Keratinocyte (primary cell): ENCODE measurements around the gene RPL7L1. TPM values are rescaled to one million over a fixed set of nuclear protein-coding genes. Genes with fewer than 3 reads are reported as not detected.

Source experiments
- DNase-seq: peaks from one replicate; pipeline ENCODE4 v3.0.0-alpha.2; 2011; ENCODE audit warnings: low read depth, missing footprints, low spot score
- FAIRE-seq: peaks from 2 replicates; lab custom pipeline; 2011; peaks lifted over from hg19 to GRCh38; lab: Jason Lieb, UNC
- H2AFZ ChIP-seq: 2 replicates; pipeline ENCODE4 v1.6.0; 2012; ENCODE audit warnings: low read length, control low read depth, inconsistent platforms; ENCODE audit not compliant: control insufficient read depth
- H3K27ac ChIP-seq: 2 replicates; pipeline ENCODE4 v1.5.1; 2011; ENCODE audit warnings: low read length; ENCODE audit not compliant: control insufficient read depth, insufficient read depth
- H3K27me3 ChIP-seq: 3 replicates; pipeline ENCODE4 v1.6.0; 2011; ENCODE audit warnings: low read length; ENCODE audit not compliant: control insufficient read depth, insufficient read depth; ENCODE audit errors: extremely low read depth
- H3K36me3 ChIP-seq, 2 experiments: 2 replicates in 1 of 2; 3 replicates in 1 of 2; pipeline ENCODE4 v1.5.1; 2011; ENCODE audit warnings: low read length in 2 of 2, mild to moderate bottlenecking in 1 of 2; ENCODE audit not compliant: control insufficient read depth in 2 of 2, insufficient read depth in 2 of 2; ENCODE audit errors: extremely low read depth in 1 of 2
- H3K4me1 ChIP-seq: 3 replicates; pipeline ENCODE4 v1.5.1; 2011; ENCODE audit warnings: low read length; ENCODE audit not compliant: control insufficient read depth, insufficient read depth; ENCODE audit errors: extremely low read depth
- H3K4me2 ChIP-seq: 3 replicates; pipeline ENCODE4 v1.6.0; 2011; ENCODE audit warnings: low read depth, low read length; ENCODE audit not compliant: control insufficient read depth, insufficient read depth; ENCODE audit errors: extremely low read depth
- H3K4me3 ChIP-seq, 3 experiments: fragments of 200-600 bp in 1 of 3; sonication (generic) in 1 of 3; 2 replicates in 2 of 3; 3 replicates in 1 of 3; pipeline ENCODE4 v1.5.1; 2011 to 2016; ENCODE audit warnings: low read length in 3 of 3, mild to moderate bottlenecking in 3 of 3, control low read depth in 2 of 3, inconsistent platforms in 1 of 3, low read depth in 1 of 3, mixed read lengths in 1 of 3, mixed run types in 1 of 3, moderate library complexity in 1 of 3; ENCODE audit not compliant: control insufficient read depth in 2 of 3, insufficient read depth in 2 of 3; ENCODE audit errors: extremely low read depth in 1 of 3
- H3K79me2 ChIP-seq: 2 replicates; pipeline ENCODE4 v1.6.0; 2012; ENCODE audit warnings: low read length; ENCODE audit not compliant: control insufficient read depth, insufficient read depth
- H3K9ac ChIP-seq: 3 replicates; pipeline ENCODE4 v1.6.0; 2011; ENCODE audit warnings: low read length; ENCODE audit not compliant: control insufficient read depth, insufficient read depth; ENCODE audit errors: extremely low read depth
- H3K9me1 ChIP-seq: 3 replicates; pipeline ENCODE4 v1.6.0; 2011; ENCODE audit warnings: low read length; ENCODE audit not compliant: control insufficient read depth, insufficient read depth; ENCODE audit errors: extremely low read depth
- H3K9me3 ChIP-seq: 2 replicates; pipeline ENCODE4 v1.5.1; 2012; ENCODE audit warnings: low read depth, low read length; ENCODE audit not compliant: control insufficient read depth
- H4K20me1 ChIP-seq: 3 replicates; pipeline ENCODE4 v1.6.0; 2011; ENCODE audit warnings: low read length; ENCODE audit not compliant: control insufficient read depth, insufficient read depth; ENCODE audit errors: extremely low read depth
- CTCF ChIP-seq, 3 experiments: IDR thresholded peaks in 1 of 3; conservative IDR thresholded peaks in 1 of 3; optimal IDR thresholded peaks in 1 of 3; 2 replicates in 2 of 3; 3 replicates in 1 of 3; pipeline versions ENCODE3 to v1.5.1; 2011; ENCODE audit warnings: low read length in 3 of 3, mild to moderate bottlenecking in 3 of 3, moderate library complexity in 2 of 3, control low read depth in 1 of 3, inconsistent platforms in 1 of 3; ENCODE audit not compliant: insufficient read depth in 2 of 3; ENCODE audit errors: extremely low read depth in 1 of 3
- EZH2 ChIP-seq: IDR thresholded peaks from one replicate; pipeline ENCODE4 v1.6.1; 2012; ENCODE audit warnings: inconsistent platforms, mild to moderate bottlenecking, low read length, moderate library complexity
- dilution Hi-C: fragments of 300-500 bp; cut with MboI; formaldehyde crosslinking; loops from one replicate; pipeline ENCODE4 v1.7.0; 2020; ENCODE audit warnings: low sequenced_read_pairs; ENCODE audit not compliant: extremely low pct_ligation_motif_present
- polyA plus RNA-seq, 5 experiments: library from polyadenylated mRNA; depleted of rRNA in 3 of 5; stranded (reverse) in 3 of 5; stranded (forward) in 1 of 5; unstranded in 1 of 5; fragments of >200 nt; gene quantifications; 1 replicate in 1 of 5; 2 replicates in 3 of 5; 3 replicates in 1 of 5; pipeline versions ENCODE4 v1.2.1 to v1.2.3, GENCODE V29; 2011 to 2012; ENCODE audit warnings: missing spikeins in 2 of 5, low read depth in 1 of 5, low replicate concordance in 1 of 5

The RPL7L1 gene
- polyA plus RNA-seq, 1 donor (not counting 4 experiments of a cell fraction or from before 2014, with no cell fraction given) = 76.8 TPM

- Histone ChIP-seq H3K36me3 (no peaks in the 10 kb centered on the region), H3K27ac (no peak overlapping the region), H3K4me3 (no peak overlapping the region), H3K79me2 (no peaks in the 10 kb centered on the region), H4K20me1 (no peaks in the 10 kb centered on the region), H3K4me1 (peaks cover 3% of the 10 kb centered on the region), H3K9ac (no peak overlapping the region), H3K27me3 (peaks cover 4% of the 10 kb centered on the region), H3K4me2 (no peak overlapping the region), H3K9me3 (no peaks in the 10 kb centered on the region), H3K9me1 (no peaks in the 10 kb centered on the region), H2AFZ (no peak overlapping the region)
- dilution Hi-C loops = no loop called here
- DNase-seq (no peak), FAIRE-seq (no peak)
- TF ChIP-seq CTCF (optimal IDR thresholded peaks at IDR 0.05 in 1 of 3, IDR thresholded peaks at IDR 0.05 in 1 of 3, conservative IDR thresholded peaks at IDR 0.05 in 1 of 3; ENCODE audit: extremely low read depth in 1 of 3, insufficient read depth in 2 of 3, low read length in 3 of 3) = no peak
- TF ChIP-seq EZH2 = no peak
Observed at GRCh38 chr6:42916288-42916687, 36.9 kb downstream of the RPL7L1 start.

GRCh38 chr6:42921801-42922200 is 42.4 kb downstream of the RPL7L1 start:
- no peak overlapping the region for H3K4me2 ChIP-seq
- no peaks in the 10 kb centered on the region for H3K36me3 ChIP-seq
- no peak overlapping the region for H2AFZ ChIP-seq
- dilution Hi-C loops = no loop called here
- H3K4me3 ChIP-seq = no peak overlapping the region
- no peaks in the 10 kb centered on the region for H4K20me1 ChIP-seq
- no peak overlapping the region for H3K9ac ChIP-seq
- H3K9me1 ChIP-seq = no peaks in the 10 kb centered on the region
- H3K27ac ChIP-seq = no peak overlapping the region
- TF ChIP-seq EZH2 (no peak), CTCF (optimal IDR thresholded peaks at IDR 0.05 in 1 of 3, IDR thresholded peaks at IDR 0.05 in 1 of 3, conservative IDR thresholded peaks at IDR 0.05 in 1 of 3; ENCODE audit: extremely low read depth in 1 of 3, insufficient read depth in 2 of 3, low read length in 3 of 3) (no peak)
- no peak for DNase-seq
- H3K4me1 ChIP-seq = peaks cover 3% of the 10 kb centered on the region
- H3K79me2 ChIP-seq = no peaks in the 10 kb centered on the region
- no peaks in the 10 kb centered on the region for H3K9me3 ChIP-seq
- no peak for FAIRE-seq
- no peaks in the 10 kb centered on the region for H3K27me3 ChIP-seq
